Fibroblast of villous mesenchyme (primary cell): ENCODE data around the gene SLC25A38. TPM values are rescaled to one million over a fixed set of nuclear protein-coding genes. Genes with fewer than 3 reads are reported as not detected.
"Not testable (repeated sequence)": the region's sequence is repeated elsewhere in the genome, so short reads cannot be mapped to it uniquely, and the experiment has no call there.

ENCODE experiments used
- DNase-seq: peaks from one replicate; pipeline ENCODE4 v3.0.0-alpha.2; 2010; ENCODE audit warnings: low read depth
- H3K4me3 ChIP-seq: 2 replicates; pipeline ENCODE4 v1.5.1; 2011; ENCODE audit warnings: low read depth, mild to moderate bottlenecking, low read length
- CTCF ChIP-seq: IDR thresholded peaks from 2 replicates; pipeline ENCODE4 v1.5.1; 2012; ENCODE audit warnings: low read depth, mild to moderate bottlenecking, low read length; ENCODE audit not compliant: insufficient read depth
- total RNA-seq: library from RNA; depleted of rRNA; stranded (reverse); fragments of >200 nt; gene quantifications from 2 replicates; pipeline ENCODE4 v1.2.3, GENCODE V29; 2012

SLC25A38 gene
- total RNA-seq, 1 donor = 22.5 TPM

DNA sequence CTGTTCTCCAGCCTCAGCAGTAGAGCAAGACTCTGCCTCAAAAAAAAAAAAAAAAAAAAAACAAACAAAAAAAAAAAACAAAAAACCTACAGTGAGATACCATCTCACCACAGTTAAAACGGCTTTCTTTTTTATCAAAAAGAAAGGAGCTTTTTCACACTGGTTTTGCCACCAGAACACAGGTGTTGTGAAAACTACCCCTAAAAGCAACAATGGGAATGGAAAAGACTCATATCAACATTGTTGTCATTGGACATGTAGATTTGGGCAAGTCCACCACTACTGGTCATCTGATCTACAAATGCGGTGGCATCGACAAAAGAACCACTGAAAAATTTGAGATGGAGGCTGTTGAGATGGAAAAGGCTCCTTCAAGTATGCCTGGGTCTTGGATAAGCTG lies 24.8 kb upstream of the SLC25A38 start:
- DNase-seq = no peak
- no peak overlapping the region for H3K4me3 ChIP-seq
- TF ChIP-seq CTCF = no peak

DNA sequence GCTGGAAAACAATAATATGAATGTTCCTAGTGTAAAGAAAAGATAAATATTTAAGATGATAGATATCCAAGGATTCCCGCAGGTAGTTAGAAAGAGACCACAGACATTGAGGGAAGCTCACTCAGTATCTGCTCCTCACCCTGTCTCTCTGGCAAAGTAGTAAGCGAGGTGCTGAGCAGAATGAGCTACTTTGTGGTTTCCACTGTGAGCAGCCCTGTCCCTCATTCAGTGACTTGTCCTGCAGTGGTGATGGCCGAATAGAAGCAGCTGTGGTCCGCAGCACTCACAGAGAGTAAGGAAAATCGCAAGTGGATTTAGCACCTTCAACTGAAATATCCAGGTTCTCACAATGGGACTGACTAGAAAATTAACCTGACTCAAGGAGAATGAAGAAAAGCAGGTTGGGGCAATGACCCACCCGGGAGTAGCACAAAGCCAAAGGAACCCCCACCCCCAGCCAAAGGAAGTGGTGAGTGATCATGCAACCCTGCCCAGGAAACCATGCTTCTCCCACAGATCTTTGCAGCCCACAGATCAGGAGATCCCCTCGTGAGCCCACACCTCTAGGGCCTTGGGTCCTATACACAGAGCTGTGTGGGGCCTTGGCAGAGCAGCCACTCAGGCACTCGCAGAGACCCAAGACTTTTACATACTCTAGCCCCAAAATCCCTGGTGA lies 21.8 kb upstream of the SLC25A38 start:
- no peak for DNase-seq
- TF ChIP-seq CTCF = no peak
- H3K4me3 ChIP-seq = no peak overlapping the region

- no peak for DNase-seq
- TF ChIP-seq CTCF = no peak
- no peak overlapping the region for H3K4me3 ChIP-seq
Observed at GRCh38 chr3:39362192-39362591, 21.0 kb upstream of the SLC25A38 start.

- DNase-seq = no peak
- no peak for TF ChIP-seq CTCF
- no peak overlapping the region for H3K4me3 ChIP-seq
Observed at GRCh38 chr3:39362812-39363211, 20.4 kb upstream of the SLC25A38 start.

GRCh38 chr3:39370450-39370849 lies 12.7 kb upstream of the SLC25A38 start:
- DNase-seq, H3K4me3 ChIP-seq: not testable (repeated sequence)

- DNase-seq = no peak
- TF ChIP-seq CTCF = no peak
Observed at GRCh38 chr3:39372833-39373232, 10.3 kb upstream of the SLC25A38 start.

GRCh38 chr3:39376959-39377634 lies 6.1 kb upstream of the SLC25A38 start:
- no peak for DNase-seq
- no peak overlapping the region for H3K4me3 ChIP-seq
- no peak for TF ChIP-seq CTCF

More at GRCh38 chr3:39372833-39373232, 10.3 kb upstream of the SLC25A38 start:
- no peak overlapping the region for H3K4me3 ChIP-seq
